Hippocampal formation (tissue), 2 donors: ENCODE results near the gene RNF4.
"Not testable (repeated sequence)": the region's sequence is repeated elsewhere in the genome, so short reads cannot be mapped to it uniquely, and the experiment has no call there.

Experiments
- DNase-seq, 2 donors: peaks; one replicate each; lab custom pipeline; 2025; lab: John Stamatoyannopoulos, UW

The RNF4 gene

DNA sequence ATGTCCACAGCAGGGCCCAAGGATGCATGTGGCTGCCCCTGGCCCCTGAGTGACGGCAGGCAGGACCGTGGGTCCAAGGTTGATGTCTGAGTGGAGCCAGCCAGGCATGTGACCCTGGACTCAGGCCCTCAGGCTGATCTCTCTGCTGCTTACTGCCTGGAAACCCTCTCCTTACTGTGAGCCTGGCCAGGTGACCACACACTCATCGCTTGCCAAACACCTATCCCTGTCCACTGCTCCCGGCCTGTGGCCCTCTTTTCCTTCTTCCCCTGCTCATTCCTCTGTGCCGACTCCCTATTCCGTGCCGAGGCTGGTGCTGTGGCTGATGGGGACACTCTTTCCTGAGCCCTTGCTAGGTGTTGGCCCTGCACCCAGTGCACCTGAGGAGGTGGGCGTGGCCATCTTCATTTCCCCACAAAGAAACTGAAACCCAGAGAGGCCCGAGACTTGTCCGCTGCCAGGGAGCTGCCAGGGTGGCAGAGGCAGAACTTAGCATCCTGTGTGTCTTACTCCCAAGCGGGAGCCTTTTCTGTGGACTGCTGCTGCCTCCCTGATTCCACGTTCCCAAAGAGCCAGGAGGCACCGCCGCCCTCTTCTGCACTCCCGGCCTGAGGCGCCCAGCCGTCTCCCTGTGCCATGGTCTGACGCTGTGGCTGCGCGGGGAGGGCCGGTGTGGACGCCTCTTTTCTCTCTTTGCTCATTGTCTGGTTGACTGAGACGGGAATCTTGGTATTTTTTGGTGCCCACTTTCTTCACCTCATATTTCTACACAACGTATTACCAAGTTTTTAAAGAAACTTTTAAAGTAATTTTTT lies 11.2 kb upstream of the RNF4 start:
- DNase-seq, result no peak

DNA sequence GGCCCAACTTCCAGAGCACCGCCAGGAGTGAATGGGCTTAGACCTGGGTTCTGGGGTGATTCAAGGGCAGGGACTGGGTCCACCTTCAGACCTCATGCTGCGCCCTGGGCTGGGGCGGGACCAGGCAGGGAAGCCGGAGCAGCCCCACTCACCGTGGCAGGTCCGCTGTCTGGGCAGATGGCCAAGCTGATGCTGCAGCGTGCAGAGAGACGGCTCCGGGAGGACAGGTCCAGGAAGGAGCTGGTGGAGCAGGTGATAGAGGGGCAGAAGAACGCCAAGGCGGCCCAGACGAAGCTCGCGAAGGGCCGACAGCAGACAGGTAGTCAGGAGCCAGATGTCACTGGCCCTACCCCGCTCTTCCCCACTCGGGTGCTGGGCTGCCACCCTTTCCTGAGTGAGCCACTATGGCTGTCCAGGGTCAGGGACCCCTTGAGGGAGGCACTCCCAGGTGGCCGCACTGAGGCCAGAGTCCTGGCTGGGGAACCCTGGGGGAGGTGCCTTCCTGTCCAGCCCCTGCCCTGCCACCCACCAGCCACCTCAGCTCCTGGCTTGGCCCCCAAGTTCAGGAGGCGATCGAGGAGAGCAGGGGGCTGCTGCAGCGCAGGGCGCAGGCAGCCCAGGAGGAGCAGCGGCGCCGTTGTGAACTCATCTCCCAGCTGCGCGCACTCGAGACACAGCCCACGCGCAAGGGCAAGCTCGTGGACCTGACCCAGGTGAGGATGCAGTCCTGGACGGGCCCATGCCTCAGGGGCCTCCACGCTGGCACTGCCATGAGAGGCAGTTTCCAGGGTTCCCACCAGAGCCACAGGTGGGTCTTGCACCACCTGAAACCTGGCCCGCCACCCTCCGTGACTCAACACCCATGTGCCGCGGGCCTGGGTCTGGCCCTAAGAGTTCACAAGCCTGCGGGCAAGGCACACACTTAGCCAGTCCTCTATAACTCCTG lies 10.1 kb upstream of the RNF4 start:
- no peak for DNase-seq

DNA sequence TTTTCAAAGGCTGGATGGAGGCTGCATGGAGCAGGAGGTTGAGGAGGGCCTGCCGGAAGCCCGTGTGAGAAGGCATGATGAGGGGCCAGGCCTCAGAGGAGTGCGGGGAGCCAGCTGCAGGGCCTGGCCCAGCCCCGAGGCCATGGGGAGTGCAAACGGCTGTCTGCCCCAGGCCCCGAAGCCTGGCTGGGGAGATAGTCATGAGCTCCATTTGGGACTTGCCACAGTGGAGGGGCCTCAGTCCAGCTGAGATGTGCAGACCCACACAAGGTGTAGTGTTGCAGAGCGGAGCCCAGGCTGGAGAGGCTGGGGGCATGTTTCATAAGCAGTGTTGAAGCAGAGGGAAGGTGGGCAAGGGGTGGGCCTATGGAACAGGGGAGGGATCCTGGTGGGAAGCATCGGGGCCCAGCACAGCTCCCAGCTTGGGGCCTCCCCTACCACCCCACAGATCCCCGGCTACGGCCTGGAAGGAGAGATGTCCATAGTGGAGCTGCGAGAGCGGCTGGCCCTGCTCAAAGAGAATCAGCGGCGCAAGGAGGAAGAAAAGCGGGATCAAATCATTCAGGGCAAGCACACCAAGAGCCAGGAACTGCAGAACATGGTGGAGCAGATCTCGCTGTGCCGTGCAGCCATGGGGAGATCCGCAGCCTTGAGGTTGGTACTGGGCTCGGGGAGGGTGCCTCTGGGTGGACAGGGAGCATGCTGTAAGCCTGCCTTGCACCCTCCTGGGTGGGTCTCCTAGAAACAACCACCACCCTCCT lies 9.1 kb upstream of the RNF4 start:
- no peak for DNase-seq

DNA sequence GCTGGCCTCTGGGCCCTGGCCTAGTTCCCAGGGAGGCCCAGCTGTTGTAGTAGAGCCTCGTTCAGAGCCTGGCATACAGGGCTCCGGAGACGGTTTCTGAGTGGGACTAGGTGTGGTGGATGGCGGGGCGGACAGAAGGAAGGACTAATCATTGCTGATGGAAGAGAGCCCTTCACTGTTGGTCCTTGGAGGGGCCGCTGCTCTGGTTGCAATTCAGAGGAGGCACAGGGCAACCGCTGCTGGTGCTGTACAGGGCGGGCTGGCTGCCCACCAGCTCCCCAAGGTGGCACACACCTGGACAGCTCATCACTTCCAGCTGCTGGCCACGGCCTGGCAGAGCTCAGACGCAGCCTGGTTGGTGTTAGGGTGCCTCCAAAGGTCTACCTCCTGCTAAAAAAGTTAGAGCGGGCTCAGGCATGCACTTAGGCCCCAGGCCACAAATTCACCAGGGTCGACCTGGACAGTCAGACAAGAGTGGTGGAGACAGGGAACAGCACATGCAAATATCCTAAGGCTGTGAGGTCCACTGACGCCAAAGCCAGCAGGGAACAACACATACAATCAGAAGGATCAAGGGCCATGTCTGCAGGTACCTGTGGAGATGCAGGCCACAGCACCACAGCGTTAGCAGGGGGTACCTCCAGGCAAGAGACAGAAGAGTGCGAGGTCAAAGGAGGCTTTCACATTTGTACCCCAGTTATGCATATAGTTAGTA lies 7.5 kb upstream of the RNF4 start:
- DNase-seq, result no peak

DNA sequence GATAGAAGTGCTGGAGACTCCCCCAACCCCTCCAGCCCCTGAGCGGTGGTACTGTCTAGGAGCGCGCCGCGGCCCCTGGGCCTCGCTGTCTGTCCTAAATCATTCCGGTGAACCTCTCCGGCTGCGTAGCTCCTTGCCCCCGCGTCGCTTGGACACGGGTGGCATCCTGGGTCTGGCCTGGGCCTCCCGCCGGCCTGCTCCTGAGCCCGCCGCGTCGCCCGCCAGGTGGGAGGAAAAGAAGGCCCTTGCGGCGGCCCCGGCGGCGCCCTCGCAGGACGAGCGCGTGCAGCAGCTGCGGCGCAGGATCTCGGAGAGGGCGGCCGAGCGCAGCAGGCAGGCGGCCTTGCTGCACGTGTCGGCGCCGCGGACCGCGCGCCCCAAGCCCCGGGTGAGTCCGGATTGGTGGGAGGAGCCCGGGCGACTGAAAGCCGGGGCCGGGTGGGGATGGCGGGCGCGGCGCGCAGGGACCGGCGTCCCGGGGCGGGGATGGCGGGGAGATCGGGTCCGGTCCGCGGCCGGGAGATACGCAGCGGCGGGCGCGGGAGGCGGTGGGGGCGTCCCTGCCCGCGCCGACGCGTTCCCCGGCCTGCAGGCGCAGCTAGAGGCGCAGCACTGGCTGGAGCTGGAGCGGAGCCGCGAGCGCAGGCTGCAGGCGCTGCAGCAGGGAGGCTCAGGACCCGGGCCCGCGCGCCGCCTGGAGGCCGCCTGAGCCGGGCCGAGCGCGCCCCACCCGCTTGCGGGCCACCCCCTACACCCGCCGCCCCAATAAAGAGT lies 6.5 kb upstream of the RNF4 start:
- DNase-seq, result peak; percentile 70

DNA sequence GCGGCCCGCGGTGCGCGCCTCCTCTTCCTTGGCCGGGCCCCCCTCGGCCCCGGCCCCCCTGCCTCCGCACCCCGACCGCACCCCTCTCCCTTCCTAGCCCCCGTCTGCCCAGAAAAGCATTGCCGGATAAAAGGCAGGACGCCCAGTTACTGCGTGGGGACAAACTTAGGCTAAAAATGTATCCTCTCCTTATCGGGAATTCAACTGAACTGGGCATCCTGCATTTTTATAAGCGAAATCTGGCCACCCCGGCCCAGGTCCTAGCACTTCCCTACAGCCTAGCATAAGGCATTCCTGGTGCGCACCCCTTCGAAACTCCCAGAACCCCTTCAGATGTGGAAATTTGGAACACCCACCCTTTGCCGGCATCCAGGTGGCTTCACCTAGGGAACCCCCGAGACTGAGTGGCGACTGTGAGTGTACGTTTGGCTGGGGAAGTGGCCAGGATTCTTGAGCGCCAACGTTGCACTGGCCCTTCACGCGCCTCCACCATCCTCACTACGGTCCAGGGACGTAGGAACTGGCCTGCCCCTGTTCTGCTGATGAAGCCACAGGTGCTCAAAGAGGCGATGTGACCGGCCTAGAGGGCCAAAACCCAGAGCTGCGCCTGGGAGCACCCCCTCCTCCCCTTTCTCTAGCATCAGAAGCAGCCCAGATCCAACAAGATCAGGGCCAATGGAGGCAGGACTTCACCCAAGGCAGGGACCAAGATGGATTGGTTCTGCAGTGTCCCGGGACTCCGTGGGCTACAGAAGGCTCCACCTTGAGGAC lies 5.7 kb upstream of the RNF4 start:
- DNase-seq, result no peak

DNA sequence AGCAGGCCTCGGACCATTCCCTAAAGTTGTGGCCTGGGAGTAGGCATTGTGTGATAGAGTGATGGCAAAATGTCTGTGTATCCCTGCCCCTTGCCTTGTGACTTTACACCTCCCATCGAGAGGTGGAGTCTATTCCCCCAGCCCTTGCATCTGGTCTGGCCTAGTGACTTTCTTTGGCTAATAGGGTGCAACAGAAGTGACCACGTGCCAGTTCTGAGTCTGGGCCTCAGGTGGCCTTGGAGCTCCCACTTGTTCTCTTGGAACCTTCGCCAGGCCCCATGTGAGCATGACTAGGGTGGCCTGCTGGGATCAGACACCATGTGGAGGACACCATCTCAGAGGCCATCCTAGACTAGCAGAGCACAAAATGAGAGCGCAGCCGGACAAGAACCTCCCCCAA lies 3.9 kb upstream of the RNF4 start:
- no peak for DNase-seq

DNA sequence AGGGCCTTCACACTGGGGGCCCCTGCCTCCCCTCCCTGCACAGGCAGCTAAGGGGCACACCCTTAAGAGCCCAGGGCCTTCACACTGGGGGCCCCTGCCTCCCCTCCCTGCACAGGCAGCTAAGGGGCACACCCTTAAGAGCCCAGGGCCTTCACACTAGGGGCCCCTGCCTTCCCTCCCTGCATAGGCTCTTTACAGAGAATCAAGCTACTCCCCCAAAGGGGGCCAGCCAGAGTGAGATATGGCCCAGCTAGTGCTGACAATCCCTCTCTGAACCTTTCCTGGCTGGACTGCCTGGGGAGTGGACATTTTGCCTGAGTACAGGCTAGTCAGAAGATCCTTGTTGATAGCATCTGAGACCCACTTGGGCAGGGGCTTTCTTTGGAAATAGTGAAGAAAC lies 3.4 kb upstream of the RNF4 start:
- DNase-seq, result not testable (repeated sequence)

DNA sequence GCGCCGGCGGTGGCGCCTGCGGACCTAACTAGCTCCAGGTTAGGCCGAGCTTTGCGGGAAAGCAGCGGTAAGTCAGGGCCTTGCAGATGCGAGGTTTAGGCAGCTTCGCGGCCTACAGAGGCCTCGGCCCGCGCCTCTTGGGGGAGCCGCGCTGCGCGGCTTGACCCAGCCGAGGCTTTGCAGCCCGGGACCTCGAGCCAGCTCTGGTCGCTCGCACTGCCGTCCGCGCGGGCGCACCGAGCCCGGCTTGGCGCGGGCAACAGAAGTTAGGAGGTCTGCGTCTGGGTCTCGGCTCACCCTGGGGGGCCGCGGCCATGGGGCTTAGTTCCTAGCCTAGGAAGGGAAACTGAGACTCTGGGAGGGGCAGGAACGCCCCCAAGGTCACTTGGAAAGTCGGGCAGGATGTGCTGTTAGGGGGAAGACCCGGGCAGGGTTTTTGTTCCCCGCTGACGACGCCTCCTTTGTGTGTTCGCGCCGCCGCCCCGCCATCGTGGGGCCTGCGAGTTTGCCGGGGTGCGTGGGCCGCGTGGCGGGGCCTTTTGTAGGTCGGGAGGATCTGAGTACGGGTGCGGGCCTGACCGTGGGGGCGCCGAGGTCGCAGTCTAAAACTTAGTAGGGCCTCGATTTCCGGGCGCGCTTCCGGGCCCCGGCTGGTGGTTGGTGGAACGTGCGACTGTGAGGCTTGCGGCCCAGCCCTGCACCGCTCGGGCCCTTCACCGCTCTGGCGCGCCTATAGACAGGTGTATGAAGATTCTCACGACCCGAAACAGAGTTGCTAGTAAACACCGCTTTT lies 482 bp downstream of the RNF4 start:
- DNase-seq, result no peak

DNA sequence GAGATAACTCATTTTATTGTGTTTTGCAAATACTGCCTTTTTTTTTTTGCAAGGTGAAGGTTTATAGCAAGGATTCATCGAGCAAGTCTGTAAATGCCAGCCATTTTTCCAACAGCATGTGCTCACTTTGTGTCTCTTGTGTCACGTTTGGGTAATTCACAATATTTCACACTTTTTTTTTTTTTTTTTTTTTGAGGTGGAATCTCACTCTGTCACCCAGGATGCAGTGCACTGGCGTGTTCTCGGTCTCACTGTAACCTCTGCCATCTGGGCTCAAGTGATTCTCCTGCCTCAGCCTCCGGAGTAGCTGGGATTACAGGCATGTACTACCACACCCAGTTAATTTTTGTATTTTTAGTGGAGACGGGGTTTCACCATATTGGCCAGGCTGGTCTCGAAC lies 1.9 kb downstream of the RNF4 start:
- no peak for DNase-seq

DNA sequence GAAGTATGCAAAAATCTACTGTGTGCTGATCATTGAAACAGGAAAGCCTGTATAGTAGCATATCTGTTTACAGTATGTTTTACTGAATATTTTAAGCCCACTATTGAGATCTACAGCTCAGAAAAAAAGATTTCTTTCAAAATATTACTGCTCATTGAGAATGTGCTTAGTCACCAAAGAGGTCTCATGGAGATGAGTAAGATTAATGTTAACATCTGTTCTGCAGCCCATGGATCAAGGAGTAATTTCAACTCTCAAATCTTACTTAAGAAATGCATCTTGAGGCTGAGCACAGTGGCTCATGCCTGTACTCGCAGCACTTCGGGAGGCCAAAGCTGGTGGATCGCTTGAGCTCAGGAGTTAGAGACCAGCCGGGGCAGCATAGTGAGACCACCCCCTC lies 3.3 kb downstream of the RNF4 start:
- DNase-seq, result no peak

DNA sequence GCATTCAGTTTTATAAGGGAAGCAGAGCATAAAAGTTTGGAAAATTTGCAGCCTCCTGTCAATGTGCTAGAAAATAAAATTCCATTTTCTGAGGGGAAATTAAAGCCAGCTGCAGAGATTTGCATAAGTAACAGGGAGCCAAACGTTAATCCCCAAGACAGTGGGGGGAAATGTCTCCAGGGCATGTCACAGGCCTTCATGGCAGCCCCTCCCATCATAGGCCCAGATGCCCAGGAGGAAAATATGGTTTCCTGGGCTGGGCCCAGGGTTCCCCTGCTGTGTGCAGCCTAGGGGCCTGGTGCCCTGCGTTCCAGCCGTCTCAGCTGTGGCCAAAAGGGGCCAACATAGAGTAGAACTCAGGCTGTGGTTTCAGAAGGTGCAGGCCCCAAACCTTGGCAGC lies 9.3 kb downstream of the RNF4 start:
- no peak for DNase-seq

DNA sequence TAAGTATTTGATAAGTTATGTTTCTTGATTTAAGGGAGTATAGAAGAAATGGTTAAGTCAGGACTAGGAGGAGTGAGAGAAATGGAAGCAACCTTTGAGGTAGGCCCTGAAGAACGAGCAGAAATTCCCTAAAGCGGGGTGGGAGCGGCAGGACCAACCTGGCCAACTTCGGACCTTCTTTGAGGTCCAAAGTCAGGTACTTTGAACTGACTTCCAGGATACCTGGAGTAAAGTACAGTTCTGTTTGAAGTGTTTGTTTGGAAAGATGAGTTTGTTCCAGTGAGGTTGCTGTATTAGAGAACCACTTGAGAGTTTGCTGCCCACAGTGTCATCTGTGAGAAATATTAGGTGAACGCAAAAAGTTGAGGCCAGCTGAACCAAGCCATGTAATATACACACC lies 11.7 kb downstream of the RNF4 start:
- DNase-seq, result no peak

DNA sequence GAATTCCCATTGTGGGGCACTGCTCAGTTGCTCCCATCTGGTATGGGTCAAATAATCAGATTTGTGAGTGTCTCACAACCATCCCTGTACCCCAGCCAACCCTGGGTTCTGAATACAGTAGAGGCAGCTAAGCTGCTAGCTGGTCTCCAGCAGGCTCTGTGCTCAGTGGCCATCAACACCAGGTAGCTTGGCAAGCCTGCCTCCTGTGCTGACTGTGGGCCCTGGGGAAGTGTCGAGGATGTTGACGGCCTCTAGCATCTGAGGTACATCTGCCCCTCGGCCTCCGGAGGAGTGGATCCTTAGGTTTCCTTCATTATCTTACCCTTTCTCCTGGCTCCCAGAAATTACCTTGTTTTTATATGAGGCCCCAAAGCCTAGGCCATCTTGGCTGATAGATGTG lies 13.3 kb downstream of the RNF4 start:
- no peak for DNase-seq

DNA sequence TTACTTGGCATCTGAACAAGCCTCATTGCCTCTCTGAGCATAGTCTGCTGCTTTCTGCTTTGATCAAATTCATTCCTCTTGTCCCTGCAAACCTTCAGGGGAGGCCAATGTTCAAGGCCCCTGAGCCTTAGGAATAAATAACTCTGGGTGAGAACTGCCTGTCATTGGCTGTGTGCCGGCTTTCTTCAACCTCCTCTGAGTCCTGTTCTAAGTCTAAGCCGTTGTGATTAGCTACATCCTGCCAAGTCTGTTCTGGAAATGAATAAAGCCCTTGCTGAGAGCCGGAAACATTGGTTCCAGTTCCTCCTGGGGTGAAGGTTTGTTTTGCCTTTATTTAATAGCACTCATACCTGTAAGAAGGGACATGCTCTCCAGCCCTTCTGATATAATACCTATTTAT lies 13.8 kb downstream of the RNF4 start:
- DNase-seq, result peak; percentile 34 to 65

DNA sequence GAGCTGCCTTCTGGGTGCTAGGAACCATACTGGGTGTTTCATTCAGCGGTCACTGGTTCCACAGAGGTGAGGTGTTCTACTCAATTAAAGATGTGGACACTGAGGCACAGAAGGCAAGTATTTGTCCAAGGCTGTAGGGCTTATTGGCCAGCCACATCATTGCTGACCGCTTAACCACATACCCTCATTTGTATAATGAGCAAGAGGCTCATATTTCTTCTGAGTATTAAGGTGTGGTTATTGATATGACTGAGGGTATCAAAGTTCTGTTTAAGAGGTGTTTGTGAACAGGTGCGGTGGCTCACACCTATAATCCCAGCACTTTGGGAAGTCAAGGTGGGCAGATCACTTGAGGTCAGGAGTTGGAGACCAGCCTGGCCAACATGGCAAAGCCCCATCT lies 14.3 kb downstream of the RNF4 start:
- no peak for DNase-seq

DNA sequence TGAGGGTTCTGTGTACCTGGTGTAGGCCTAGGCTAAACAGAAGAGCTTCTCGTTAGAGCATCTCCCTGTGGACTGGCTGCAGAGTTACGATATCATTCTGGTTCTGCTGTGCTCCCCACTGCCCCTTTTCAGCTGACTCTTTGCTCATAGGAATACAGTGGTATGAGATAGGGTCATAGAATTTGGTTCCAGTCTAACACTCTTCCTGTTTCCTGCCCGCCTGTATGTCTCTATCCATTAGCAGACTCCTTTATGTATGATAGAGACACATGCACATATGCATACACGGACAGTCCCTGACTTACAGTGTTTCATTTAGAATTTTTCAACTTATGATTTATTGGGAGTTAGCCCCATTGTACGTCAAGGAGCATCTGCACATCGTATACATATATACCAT lies 15.3 kb downstream of the RNF4 start:
- no peak for DNase-seq

DNA sequence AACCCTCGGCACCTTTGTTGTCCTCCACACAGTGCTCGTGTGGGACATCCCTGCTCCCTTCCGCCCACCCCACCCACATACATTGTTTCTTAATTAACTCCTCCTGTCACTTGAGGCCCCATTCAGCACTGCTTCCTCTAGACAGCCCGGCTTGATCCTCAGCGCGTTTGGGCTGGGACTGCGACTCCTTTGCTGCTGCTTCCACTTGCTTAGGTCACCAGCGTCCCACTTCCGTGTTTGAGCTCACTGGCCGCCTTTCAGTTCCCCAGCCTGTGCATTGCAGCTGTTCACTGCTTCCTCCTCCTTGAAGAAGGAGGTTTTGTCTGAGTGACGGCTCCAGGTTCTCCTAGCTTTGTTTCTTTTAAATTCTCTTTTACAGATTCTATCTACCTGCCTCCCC lies 16.1 kb downstream of the RNF4 start:
- DNase-seq, result peak; percentile 35 to 51

DNA sequence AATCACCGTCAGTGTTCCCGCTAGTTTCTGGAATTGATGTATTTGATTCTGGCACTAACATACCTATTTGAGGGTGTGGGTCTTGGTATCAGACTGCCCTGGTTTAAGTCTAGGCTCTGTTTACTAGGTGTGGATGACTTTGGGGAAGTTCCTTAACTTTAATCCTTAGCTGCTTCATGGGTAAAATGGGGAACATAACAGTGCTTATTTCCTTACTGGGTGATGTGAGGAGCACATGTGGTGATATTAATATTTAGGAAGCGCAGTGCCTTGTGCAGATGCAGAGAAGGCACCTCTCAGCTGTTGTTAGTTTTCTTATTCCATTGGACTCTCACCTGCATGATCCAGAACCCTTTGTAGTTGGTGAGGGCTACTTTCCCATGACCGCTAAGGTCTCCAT lies 17.1 kb downstream of the RNF4 start:
- no peak for DNase-seq
